UCSD-AML1 (cell line): ENCODE measurements around the gene CREB5.
"Not testable (repeated sequence)": the region's sequence is repeated elsewhere in the genome, so short reads cannot be mapped to it uniquely, and the experiment has no call there.

ENCODE experiments used
- DNase-seq: peaks from one replicate; lab custom pipeline; 2025; ENCODE audit not compliant: unreplicated experiment; lab: John Stamatoyannopoulos, UW

The CREB5 gene

GRCh38 chr7:28602282-28602681 lies 190.0 kb downstream of the CREB5 start:
- DNase-seq = no peak

GRCh38 chr7:28605427-28606085 lies 193.2 kb downstream of the CREB5 start:
- no peak for DNase-seq

DNA sequence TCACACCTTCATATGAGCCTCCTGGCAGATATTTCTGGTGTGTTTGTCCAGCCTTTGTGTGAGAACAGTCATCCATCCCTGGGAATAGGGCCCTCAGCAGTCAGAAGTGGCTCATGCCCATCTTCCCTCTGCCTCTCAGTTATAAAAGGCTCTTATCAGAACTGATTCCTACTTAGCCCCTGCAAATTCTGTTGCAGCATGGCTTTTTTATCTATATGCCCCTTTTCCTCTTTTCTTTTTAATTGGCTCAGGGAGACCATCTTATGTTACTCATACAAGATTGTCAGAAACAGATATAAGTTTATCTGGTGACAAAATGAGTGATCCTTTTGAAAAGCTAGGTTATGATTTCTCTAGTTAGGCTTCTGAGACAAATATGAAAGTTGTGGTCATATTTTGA lies 194.1 kb downstream of the CREB5 start:
- DNase-seq = no peak

DNA sequence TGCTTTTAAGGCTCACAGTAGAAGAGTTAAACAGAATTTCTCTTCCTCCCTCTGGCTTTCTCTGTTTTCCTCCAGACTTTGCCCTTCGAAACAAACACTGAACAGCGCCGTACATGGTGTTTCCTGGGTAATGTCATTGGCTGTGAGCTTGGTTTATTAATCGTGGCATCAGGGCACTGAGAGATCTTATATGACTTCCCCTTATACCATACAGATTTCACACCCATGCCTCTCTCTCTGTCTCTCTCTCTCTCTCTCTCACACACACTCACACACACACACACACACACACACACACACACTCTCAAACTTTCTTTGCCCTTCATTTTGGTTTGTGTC lies 195.5 kb downstream of the CREB5 start:
- no peak for DNase-seq

DNA sequence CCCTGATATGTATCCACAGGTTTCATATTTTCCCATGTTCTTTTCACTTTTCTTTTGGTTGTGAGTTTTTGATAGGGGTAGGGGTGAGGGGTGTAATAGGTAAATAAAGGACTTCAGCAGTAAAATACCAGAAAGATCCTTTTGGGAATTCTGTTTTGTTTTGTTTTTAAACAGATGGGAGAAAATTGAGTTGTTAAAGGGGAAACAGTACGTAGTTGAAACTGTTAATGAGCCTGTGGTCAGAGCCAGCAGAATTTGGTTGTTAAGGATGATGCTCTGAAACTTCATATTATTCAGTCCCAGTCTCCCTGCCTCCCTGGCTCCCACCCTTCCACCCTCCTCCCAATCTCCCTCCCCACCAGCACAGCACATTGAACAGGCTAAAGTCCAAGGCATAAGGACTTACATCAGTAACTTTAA lies 195.9 kb downstream of the CREB5 start:
- DNase-seq = no peak

GRCh38 chr7:28608731-28609130 lies 196.4 kb downstream of the CREB5 start:
- no peak for DNase-seq

GRCh38 chr7:28609608-28610007 lies 197.3 kb downstream of the CREB5 start:
- no peak for DNase-seq

- DNase-seq = not testable (repeated sequence)
Measured at GRCh38 chr7:28611399-28611897, 199.1 kb downstream of the CREB5 start.

- no peak for DNase-seq
Measured at GRCh38 chr7:28613262-28613661, 200.9 kb downstream of the CREB5 start.

GRCh38 chr7:28615091-28615490 lies 202.8 kb downstream of the CREB5 start:
- no peak for DNase-seq

DNA sequence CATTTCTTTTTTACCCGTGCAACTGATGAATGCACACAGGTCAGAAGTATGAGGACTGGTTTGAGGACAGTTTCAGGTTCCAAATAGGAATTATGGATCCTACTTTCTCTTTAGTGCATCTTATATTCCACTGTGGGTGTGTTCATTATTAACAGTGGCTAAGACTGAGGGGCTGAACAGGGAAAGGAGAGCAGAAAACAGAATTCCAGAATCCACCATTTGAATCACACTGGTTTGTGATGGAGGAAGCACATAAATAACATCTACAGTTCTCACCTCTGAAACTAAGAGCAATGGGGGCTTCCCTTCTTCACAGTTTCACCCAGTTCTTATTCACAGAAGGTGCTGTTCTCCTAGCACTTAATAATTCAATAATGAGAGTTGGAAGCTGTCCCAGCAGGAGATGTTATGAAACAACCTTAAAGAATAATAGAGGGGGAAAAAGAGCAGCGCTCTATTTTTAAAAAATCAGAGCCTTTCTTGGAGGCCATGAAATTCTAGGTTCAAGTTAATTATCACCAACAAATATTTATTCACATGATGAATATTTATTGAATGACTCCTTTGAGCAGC lies 205.1 kb downstream of the CREB5 start:
- no peak for DNase-seq

- no peak for DNase-seq
Measured at GRCh38 chr7:28618383-28618782, 206.1 kb downstream of the CREB5 start.

- no peak for DNase-seq
Measured at GRCh38 chr7:28619256-28619655, 206.9 kb downstream of the CREB5 start.

GRCh38 chr7:28621369-28621841 lies 209.1 kb downstream of the CREB5 start:
- DNase-seq = no peak

DNA sequence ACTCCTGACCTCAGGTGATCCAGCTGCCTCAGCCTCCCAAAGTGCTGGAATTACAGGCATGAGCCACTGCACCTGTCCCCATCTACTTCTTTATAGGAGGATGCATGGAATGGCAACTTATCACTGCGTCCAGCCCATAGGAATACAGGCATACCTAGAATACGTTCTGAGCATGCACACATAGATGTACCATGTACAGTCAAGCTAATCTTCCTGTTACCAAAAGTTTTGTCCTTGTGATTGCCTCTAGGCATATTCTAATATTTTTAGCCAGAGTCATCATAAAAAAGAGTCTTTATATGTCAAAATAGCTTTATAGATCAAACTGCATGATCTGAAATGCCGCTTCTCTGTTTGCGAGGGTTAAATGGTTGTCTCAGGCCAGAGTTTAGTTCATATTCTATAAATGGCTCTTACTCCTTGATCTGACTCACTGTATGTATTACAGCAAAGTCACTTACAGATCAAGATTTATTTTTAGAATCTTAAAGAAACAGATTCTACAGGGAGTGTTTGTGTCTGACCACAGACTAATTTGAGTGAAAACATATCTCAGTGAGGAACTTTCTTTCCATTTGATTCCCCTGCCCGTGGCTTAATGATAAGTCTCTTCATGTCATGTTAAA lies 210.9 kb downstream of the CREB5 start:
- no peak for DNase-seq

DNA sequence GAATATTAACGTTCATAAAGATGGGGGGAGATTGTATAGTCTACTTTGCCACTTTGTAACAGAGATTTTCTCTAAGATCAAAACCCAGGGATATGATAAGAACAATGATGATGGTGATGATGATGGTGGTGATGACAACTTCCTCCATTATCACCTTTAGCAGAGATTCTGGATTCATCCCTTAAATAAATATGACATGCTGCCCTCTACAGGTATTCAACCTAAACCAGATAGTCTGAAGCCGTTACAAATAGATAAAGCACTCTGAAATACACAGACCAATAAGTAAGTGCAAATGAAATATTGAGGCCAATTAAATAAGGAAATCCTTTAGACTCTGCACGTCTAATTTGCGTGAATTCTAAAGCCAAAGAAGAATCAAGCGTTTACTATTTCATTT lies 211.5 kb downstream of the CREB5 start:
- no peak for DNase-seq

GRCh38 chr7:28625432-28625831 lies 213.1 kb downstream of the CREB5 start:
- DNase-seq = no peak

DNA sequence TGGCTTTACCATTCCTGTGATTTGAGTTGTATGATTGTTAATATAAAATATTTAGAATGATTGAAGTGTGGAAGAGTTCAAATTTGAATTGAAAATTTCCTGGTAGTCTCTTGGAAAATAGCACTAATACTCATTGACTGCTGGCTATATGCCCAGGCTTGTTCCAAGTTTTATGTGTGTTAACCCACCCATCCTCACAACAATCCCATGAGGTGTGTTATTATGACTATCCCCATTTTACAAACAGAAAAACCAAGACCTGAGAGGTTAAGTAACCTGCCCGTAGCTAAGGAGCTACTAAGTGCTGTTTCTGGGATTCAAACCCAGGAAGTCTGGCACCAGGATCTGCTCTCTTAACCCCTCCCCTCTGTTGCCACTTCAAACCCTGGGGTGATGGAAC lies 213.9 kb downstream of the CREB5 start:
- no peak for DNase-seq

GRCh38 chr7:28626624-28627262 lies 214.4 kb downstream of the CREB5 start:
- no peak for DNase-seq

DNA sequence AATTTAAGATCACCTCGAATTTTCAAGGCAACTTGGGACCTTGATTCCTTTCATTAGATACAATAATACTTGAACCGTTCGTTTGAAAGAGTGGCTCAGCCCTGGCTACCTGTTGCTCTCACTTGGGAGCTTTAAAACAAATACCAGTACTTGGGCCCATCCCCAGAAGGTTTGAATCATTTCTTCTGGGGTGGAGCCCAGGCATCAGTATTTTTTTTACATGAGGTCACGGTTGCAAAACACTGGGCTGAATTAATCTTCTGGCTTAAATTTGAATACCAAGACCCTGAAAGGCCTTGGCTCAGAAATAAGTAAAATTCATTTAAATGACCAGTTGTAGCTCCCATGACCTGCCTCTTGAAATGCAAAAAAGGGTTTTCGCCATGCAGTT lies 214.9 kb downstream of the CREB5 start:
- DNase-seq = no peak

GRCh38 chr7:28627896-28628295 lies 215.6 kb downstream of the CREB5 start:
- no peak for DNase-seq
